ENCODE measurements around the gene IPO11.
"Not testable (repeated sequence)": the region's sequence is repeated elsewhere in the genome, so short reads cannot be mapped to it uniquely, and the experiment has no call there.

The IPO11 gene

DNA sequence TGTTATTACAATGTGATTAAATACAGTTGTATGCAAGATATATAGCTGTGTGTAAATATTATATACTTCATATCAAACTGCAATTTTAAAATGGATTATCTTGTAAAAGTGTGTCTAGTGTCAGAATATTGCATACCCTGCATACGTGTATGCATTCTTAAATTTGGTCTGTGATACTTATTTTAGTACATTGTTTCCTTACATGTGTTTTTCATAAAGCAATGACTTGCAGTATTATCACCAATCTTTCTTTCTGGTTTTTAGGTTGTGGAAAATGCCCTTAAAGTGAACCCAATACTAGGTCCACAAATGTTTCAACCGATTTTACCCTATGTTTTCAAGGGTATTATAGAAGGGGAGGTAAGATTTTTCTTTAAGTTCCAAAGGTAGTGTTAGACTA lies 137.5 kb downstream of the IPO11 start:
- TF ChIP-seq SPI1 (IDR thresholded peaks at IDR 0.05; ENCODE audit: low read depth, low read length) = no peak
- TF ChIP-seq POLR2A (IDR thresholded peaks at IDR 0.05; ENCODE audit: low read depth, low read length) = no peak
- TF ChIP-seq POLR2AphosphoS5 (IDR thresholded peaks at IDR 0.05; ENCODE audit: low read depth, low read length) = no peak
- TF ChIP-seq TAF1 (IDR thresholded peaks at IDR 0.05; ENCODE audit: low read depth, low read length) = no peak
- no peak for TF ChIP-seq POU2F2 (IDR thresholded peaks at IDR 0.05; ENCODE audit: low read depth, low read length)
- no peak for TF ChIP-seq PAX5 (IDR thresholded peaks at IDR 0.05; ENCODE audit: insufficient read depth, low read length, severe bottlenecking)
- DNase-seq (ENCODE audit: insufficient read length, low spot score) = no peak
- FAIRE-seq = no peak

DNA sequence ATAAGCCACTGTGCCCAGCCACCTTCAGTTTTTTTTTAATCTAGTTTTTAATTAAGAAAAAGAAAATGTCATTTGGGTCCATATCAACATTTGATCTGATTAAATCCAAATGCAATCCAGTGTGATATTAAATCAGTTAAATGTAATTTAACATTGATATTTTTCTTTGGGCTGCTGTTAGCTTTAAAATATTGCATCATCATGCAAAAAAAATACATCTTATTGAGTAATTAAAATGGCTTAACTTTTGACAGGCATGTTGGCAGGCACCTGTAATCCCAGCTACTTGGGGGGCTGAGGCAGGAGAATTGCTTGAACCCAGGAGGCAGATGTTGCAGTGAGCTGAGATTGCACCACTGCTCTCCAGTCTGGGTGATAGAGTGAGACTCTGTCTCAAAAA lies 143.4 kb downstream of the IPO11 start:
- FAIRE-seq = no peak
- DNase-seq (ENCODE audit: insufficient read length, low spot score) = no peak

DNA sequence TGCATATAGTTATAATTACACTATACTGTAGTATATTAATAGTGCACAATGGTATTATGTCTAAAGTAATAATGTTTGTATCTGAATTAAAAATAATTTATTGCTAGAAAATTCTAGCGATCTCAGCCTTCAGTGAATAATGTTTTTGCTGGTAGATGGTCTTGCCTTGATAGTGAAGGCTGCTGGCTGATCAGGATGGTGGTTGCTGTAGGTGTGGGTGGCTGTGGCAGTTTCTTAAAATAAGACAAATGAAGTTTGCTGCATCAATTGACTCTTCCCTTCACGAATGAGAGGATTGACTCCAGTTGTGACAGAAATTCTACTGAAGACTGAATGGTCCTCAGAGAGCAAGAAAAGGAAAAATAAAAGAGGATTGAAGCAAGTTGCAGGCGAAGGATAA lies 146.4 kb downstream of the IPO11 start:
- no peak for TF ChIP-seq PAX5 (IDR thresholded peaks at IDR 0.05; ENCODE audit: insufficient read depth, low read length, severe bottlenecking)
- no peak for TF ChIP-seq SPI1 (IDR thresholded peaks at IDR 0.05; ENCODE audit: low read depth, low read length)
- no peak for TF ChIP-seq POLR2AphosphoS5 (IDR thresholded peaks at IDR 0.05; ENCODE audit: low read depth, low read length)
- TF ChIP-seq POU2F2 (IDR thresholded peaks at IDR 0.05; ENCODE audit: low read depth, low read length) = no peak
- no peak for TF ChIP-seq TAF1 (IDR thresholded peaks at IDR 0.05; ENCODE audit: low read depth, low read length)
- no peak for TF ChIP-seq POLR2A (IDR thresholded peaks at IDR 0.05; ENCODE audit: low read depth, low read length)
- FAIRE-seq (no peak), DNase-seq (ENCODE audit: insufficient read length, low spot score) (no peak)

More for the DNA sequence above, 143.4 kb downstream of the IPO11 start:
- no peak for TF ChIP-seq TAF1 (IDR thresholded peaks at IDR 0.05; ENCODE audit: low read depth, low read length)
- TF ChIP-seq SPI1 (IDR thresholded peaks at IDR 0.05; ENCODE audit: low read depth, low read length) = no peak
- TF ChIP-seq POU2F2 (IDR thresholded peaks at IDR 0.05; ENCODE audit: low read depth, low read length) = no peak
- TF ChIP-seq POLR2A (IDR thresholded peaks at IDR 0.05; ENCODE audit: low read depth, low read length) = no peak
- no peak for TF ChIP-seq PAX5 (IDR thresholded peaks at IDR 0.05; ENCODE audit: insufficient read depth, low read length, severe bottlenecking)
- TF ChIP-seq POLR2AphosphoS5 (IDR thresholded peaks at IDR 0.05; ENCODE audit: low read depth, low read length) = no peak

DNA sequence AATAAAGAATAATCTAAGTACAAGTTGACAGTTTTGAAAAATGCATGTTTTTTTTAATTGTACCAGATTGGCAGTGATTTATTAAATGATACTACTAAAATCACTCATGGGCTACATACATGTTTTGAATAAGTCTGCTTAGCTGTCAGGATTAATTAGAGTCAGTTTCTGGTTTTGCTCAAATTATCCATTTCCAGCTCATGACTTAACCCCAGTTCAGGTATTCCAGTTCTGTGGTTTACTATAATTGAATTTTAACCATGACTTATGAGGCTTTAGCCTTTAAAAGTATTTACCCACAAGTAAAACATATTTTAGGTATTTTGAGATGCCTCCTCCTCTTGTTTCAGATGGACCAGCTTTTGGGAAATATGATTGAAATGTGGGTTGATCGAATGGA lies 148.2 kb downstream of the IPO11 start:
- FAIRE-seq = no peak
- no peak for TF ChIP-seq SPI1 (IDR thresholded peaks at IDR 0.05; ENCODE audit: low read depth, low read length)
- TF ChIP-seq POU2F2 (IDR thresholded peaks at IDR 0.05; ENCODE audit: low read depth, low read length) = no peak
- TF ChIP-seq PAX5 (IDR thresholded peaks at IDR 0.05; ENCODE audit: insufficient read depth, low read length, severe bottlenecking) = no peak
- no peak for TF ChIP-seq POLR2AphosphoS5 (IDR thresholded peaks at IDR 0.05; ENCODE audit: low read depth, low read length)
- no peak for TF ChIP-seq TAF1 (IDR thresholded peaks at IDR 0.05; ENCODE audit: low read depth, low read length)
- no peak for TF ChIP-seq POLR2A (IDR thresholded peaks at IDR 0.05; ENCODE audit: low read depth, low read length)

DNA sequence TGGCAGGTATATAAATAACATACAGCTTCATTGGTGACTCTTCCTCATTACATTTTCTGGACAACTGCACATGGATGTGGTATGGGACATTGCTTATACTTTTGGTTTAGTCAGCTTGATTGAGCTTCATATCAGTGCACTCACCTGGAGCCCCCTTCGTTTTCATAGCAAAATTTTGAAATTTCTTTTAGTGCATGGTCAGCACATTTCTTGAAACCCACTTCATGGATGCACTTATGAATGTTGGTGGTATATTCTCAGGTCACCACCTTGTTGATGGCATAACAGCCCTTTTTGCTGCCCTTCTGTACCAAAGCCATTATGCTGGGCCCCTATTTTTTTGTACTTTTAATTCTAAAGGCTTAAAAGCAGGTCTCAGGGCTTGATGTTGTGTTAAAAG lies 149.3 kb downstream of the IPO11 start:
- DNase-seq (ENCODE audit: insufficient read length, low spot score) (no peak), FAIRE-seq (no peak)
- TF ChIP-seq POU2F2 (IDR thresholded peaks at IDR 0.05; ENCODE audit: low read depth, low read length) (no peak), TAF1 (IDR thresholded peaks at IDR 0.05; ENCODE audit: low read depth, low read length) (no peak), PAX5 (IDR thresholded peaks at IDR 0.05; ENCODE audit: insufficient read depth, low read length, severe bottlenecking) (no peak), POLR2AphosphoS5 (IDR thresholded peaks at IDR 0.05; ENCODE audit: low read depth, low read length) (no peak), POLR2A (IDR thresholded peaks at IDR 0.05; ENCODE audit: low read depth, low read length) (no peak), SPI1 (IDR thresholded peaks at IDR 0.05; ENCODE audit: low read depth, low read length) (no peak)

More for the DNA sequence above, 148.2 kb downstream of the IPO11 start:
- DNase-seq (ENCODE audit: insufficient read length, low spot score) = no peak

DNA sequence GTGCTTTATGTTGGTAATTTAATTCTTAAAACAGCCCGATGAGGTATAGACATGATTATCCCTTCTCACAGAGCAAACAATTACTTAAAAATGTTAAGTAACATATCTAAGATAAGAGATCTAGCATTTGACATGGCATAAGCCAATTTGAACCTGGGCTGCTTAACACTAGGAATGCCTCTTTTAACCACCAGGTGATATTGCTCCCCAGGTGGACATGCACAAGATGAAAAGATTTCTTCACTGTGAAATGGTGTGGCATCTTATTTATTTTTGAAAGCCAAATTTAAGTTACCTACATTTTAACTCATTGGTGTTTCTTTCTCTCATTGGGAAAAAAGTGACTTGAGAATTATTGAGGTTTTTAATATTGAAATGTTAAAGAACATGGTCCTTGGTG lies 150.3 kb downstream of the IPO11 start:
- DNase-seq (ENCODE audit: insufficient read length, low spot score) (no peak), FAIRE-seq (no peak)
- no peak for TF ChIP-seq SPI1 (IDR thresholded peaks at IDR 0.05; ENCODE audit: low read depth, low read length)
- no peak for TF ChIP-seq POLR2A (IDR thresholded peaks at IDR 0.05; ENCODE audit: low read depth, low read length)
- TF ChIP-seq POLR2AphosphoS5 (IDR thresholded peaks at IDR 0.05; ENCODE audit: low read depth, low read length) = no peak
- TF ChIP-seq POU2F2 (IDR thresholded peaks at IDR 0.05; ENCODE audit: low read depth, low read length) = no peak
- no peak for TF ChIP-seq PAX5 (IDR thresholded peaks at IDR 0.05; ENCODE audit: insufficient read depth, low read length, severe bottlenecking)
- no peak for TF ChIP-seq TAF1 (IDR thresholded peaks at IDR 0.05; ENCODE audit: low read depth, low read length)

DNA sequence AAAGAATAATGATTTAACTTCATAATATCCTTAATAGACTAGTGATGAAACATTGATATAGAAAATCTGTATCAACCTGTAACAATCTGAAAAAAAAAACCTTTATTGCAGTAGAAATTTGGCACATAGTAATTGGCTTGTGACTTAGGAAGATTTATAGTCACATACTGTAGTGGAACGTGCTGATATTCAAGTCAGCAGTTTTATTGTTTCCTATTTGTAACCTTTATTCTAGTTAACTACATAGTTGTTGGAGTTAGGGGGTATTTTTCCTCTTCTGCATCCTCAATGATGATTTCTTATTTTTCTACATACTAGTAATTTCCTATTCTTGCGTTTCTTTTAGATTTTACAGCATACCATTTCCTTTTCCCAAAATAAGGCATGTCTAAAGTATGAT lies 151.5 kb downstream of the IPO11 start:
- TF ChIP-seq POLR2A (IDR thresholded peaks at IDR 0.05; ENCODE audit: low read depth, low read length) (no peak), SPI1 (IDR thresholded peaks at IDR 0.05; ENCODE audit: low read depth, low read length) (no peak), POU2F2 (IDR thresholded peaks at IDR 0.05; ENCODE audit: low read depth, low read length) (no peak), POLR2AphosphoS5 (IDR thresholded peaks at IDR 0.05; ENCODE audit: low read depth, low read length) (no peak)
- no peak for FAIRE-seq
- DNase-seq (ENCODE audit: insufficient read length, low spot score) = no peak

DNA sequence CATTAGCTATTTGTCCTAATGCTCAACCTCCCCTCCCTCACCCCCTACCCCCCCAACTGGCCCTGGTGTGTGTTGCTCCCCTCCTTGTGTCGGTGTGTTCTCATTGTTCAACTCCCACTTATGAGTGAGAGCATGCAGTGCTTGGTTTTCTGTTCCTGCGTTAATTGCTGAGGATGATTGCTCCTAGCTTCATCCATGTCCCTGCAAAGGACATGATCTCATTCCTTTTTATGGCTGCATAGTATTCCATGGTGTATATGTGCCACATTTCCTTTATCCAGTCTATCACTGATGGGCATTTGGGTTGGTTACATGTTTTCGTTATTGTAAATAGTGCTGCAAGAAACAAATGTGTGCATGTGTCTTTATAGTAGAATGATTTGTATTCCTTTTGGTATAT lies 153.2 kb downstream of the IPO11 start:
- not testable (repeated sequence) for FAIRE-seq; DNase-seq (ENCODE audit: insufficient read length, low spot score)

DNA sequence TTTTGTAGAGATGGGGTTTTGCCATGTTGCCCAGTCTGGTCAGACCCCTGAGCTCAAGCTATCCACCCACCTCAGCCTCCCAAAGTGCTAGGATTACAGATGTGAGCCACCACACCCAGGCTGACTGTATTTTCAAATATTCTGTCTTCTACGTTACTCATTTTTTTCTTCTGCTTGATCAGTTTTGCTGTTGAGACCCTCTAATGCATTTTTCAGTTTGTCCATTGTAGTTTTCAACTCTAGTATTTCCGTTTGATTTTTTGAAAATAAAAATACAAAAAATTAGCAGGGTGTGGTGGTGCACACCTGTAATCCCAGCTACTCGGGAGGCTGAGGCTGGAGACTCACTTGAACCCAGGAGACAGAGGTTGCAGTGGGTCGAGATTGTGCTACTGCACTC lies 155.6 kb downstream of the IPO11 start:
- TF ChIP-seq SPI1 (IDR thresholded peaks at IDR 0.05; ENCODE audit: low read depth, low read length) (no peak), POLR2AphosphoS5 (IDR thresholded peaks at IDR 0.05; ENCODE audit: low read depth, low read length) (no peak), POLR2A (IDR thresholded peaks at IDR 0.05; ENCODE audit: low read depth, low read length) (no peak), POU2F2 (IDR thresholded peaks at IDR 0.05; ENCODE audit: low read depth, low read length) (no peak), PAX5 (IDR thresholded peaks at IDR 0.05; ENCODE audit: insufficient read depth, low read length, severe bottlenecking) (no peak), TAF1 (IDR thresholded peaks at IDR 0.05; ENCODE audit: low read depth, low read length) (no peak)
- DNase-seq (ENCODE audit: insufficient read length, low spot score) = no peak
- FAIRE-seq = no peak

DNA sequence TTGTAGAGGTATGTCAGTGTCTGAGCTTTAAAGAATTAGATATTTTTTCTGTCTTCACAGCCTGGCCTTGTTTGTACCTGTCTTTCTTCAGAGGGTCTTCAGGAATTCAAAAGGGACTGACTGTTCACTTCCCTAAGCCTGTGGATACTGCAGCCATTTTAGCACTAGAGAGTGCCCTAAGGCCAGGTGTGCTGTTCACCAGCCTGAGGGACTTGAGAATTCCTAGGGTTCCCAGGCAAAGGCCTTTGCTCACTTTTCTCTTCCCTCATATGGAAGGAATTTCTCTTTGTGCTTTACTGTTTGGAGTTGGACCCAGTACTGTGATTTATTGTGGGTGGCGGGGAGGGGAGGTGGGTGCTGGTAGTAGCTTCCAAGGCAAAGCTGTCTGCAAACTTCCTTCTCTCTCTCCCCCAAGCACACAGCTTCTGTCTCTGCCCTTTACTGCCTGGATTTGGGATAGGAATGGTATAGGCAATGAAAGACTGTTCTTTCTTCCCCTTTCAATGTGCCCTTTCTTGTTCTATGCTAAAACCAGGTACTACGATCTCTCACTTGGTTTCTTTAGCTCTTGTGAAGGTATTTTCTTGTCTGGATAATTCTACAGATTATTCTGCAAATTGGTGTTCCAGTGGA lies 156.4 kb downstream of the IPO11 start:
- DNase-seq (ENCODE audit: insufficient read length, low spot score) = no peak
- FAIRE-seq = no peak
- TF ChIP-seq POLR2AphosphoS5 (IDR thresholded peaks at IDR 0.05; ENCODE audit: low read depth, low read length) (no peak), POLR2A (IDR thresholded peaks at IDR 0.05; ENCODE audit: low read depth, low read length) (no peak), SPI1 (IDR thresholded peaks at IDR 0.05; ENCODE audit: low read depth, low read length) (no peak), TAF1 (IDR thresholded peaks at IDR 0.05; ENCODE audit: low read depth, low read length) (no peak), POU2F2 (IDR thresholded peaks at IDR 0.05; ENCODE audit: low read depth, low read length) (no peak), PAX5 (IDR thresholded peaks at IDR 0.05; ENCODE audit: insufficient read depth, low read length, severe bottlenecking) (no peak)

All from GM12891 (cell line).